HepG2 (cell line): ENCODE data around the gene P3H4. TPM values are rescaled to one million over a fixed set of nuclear protein-coding genes. Genes with fewer than 3 reads are reported as not detected.

Source experiments
- LCORL ChIP-seq, 2 experiments: fragments of 450-650 bp in 1 of 2; sonication (generic) in 1 of 2; formaldehyde crosslinking in 1 of 2; IDR thresholded peaks; 2 replicates each; pipeline versions ENCODE4 v1.5.0 to v1.6.1; 2017 to 2020; ENCODE audit warnings: antibody characterized with exemption in 1 of 2, missing genetic modification reagents in 1 of 2
- NFE2L1 ChIP-seq: sonication (generic); formaldehyde crosslinking; IDR thresholded peaks from 2 replicates; pipeline ENCODE4 v1.4.0; 2020; ENCODE audit warnings: missing genetic modification reagents, mild to moderate bottlenecking, borderline replicate concordance
- PATZ1 ChIP-seq: sonication (generic); formaldehyde crosslinking; IDR thresholded peaks from 2 replicates; pipeline ENCODE4 v1.4.0; 2020; ENCODE audit warnings: missing genetic modification reagents
- RARG ChIP-seq: sonication (generic); formaldehyde crosslinking; IDR thresholded peaks from 2 replicates; pipeline ENCODE4 v1.4.0; 2020; ENCODE audit warnings: low read depth, mild to moderate bottlenecking, missing genetic modification reagents
- SIN3A ChIP-seq: IDR thresholded peaks from 2 replicates; pipeline ENCODE4 v1.6.1; 2011; ENCODE audit warnings: low read depth, mild to moderate bottlenecking, control low read depth, low read length, borderline replicate concordance
- SP1 ChIP-seq, 2 experiments: fragments of 450-650 bp in 1 of 2; sonication (generic) in 1 of 2; formaldehyde crosslinking in 1 of 2; IDR thresholded peaks; 2 replicates each; pipeline versions ENCODE4 v1.4.0 to v1.6.1; 2016 to 2020; ENCODE audit warnings: missing genetic modification reagents in 1 of 2
- ZNF121 ChIP-seq: sonication (generic); formaldehyde crosslinking; IDR thresholded peaks from 2 replicates; pipeline ENCODE4 v1.5.0; 2020; ENCODE audit warnings: mild to moderate bottlenecking, missing genetic modification reagents
- ZNF281 ChIP-seq: sonication (generic); formaldehyde crosslinking; IDR thresholded peaks from 2 replicates; pipeline ENCODE4 v1.4.0; 2020; ENCODE audit warnings: missing genetic modification reagents, borderline replicate concordance
- ZNF383 ChIP-seq: sonication (generic); formaldehyde crosslinking; IDR thresholded peaks from 2 replicates; pipeline ENCODE4 v1.4.0; 2020; ENCODE audit warnings: missing genetic modification reagents, mild to moderate bottlenecking, borderline replicate concordance
- polyA plus RNA-seq, 8 experiments: library from polyadenylated mRNA; depleted of rRNA in 3 of 8; stranded (reverse) in 7 of 8; unstranded in 1 of 8; fragments of >200 nt; fragmentation: Illumina TruSeq in 4 of 8; extraction: Trizol in 4 of 8; gene quantifications; 2 replicates each; pipeline versions ENCODE4 v1.2.1 to v1.2.3, GENCODE V29; 2011 to 2016; ENCODE audit warnings: low read depth in 4 of 8, missing spikeins in 1 of 8, mixed read lengths in 1 of 8; ENCODE audit not compliant: insufficient read depth in 1 of 8
- total RNA-seq, 5 experiments: library from RNA; depleted of rRNA; stranded (reverse); fragments of >200 nt; fragmentation: Illumina TruSeq; extraction: Trizol; gene quantifications; 2 replicates each; pipeline ENCODE4 v1.2.3, GENCODE V29; 2016; ENCODE audit warnings: low read depth in 1 of 5
- TF ChIP-seq, protein P1 (sequence below): sonication (generic); formaldehyde crosslinking; IDR thresholded peaks from 2 replicates; pipeline ENCODE4 v1.4.0; 2020; ENCODE audit warnings: missing genetic modification reagents, mild to moderate bottlenecking, borderline replicate concordance

Gene P3H4
- total and polyA plus RNA-seq, 2 of the 13 experiments (the other 11 are each of a cell fraction or from before 2014, with no cell fraction given): 37.1 to 50.6 TPM

- TF ChIP-seq RARG (CRISPR knock-in tag) (0 out of 2 replicates have a peak, but pooled peaks have one; percentile 7), SP1 (IDR thresholded peaks at IDR 0.05) (no peak), SP1 (CRISPR knock-in tag; IDR thresholded peaks at IDR 0.05) (no peak), ZNF383 (CRISPR knock-in tag) (0 out of 2 replicates have a peak, but pooled peaks have one; percentile 63), LCORL (IDR thresholded peaks at IDR 0.05) (no peak), LCORL (CRISPR knock-in tag; IDR thresholded peaks at IDR 0.05) (no peak; the same call in 1 of the 2 replicates), PATZ1 (CRISPR knock-in tag) (peak; percentile 39; the same call in 1 of the 2 replicates), NFE2L1 (CRISPR knock-in tag) (no peak), ZNF281 (peak; percentile 39; the same call in 1 of the 2 replicates), SIN3A (0 out of 2 replicates have a peak, but pooled peaks have one; percentile 8), ZNF121 (CRISPR knock-in tag) (0 out of 2 replicates have a peak, but pooled peaks have one; percentile 13)
- TF ChIP-seq, protein P1, sequence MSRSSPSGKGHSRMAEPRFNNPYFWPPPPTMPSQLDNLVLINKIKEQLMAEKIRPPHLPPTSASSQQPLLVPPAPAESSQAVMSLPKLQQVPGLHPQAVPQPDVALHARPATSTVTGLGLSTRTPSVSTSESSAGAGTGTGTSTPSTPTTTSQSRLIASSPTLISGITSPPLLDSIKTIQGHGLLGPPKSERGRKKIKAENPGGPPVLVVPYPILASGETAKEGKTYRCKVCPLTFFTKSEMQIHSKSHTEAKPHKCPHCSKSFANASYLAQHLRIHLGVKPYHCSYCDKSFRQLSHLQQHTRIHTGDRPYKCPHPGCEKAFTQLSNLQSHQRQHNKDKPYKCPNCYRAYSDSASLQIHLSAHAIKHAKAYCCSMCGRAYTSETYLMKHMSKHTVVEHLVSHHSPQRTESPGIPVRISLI (CRISPR knock-in tag): peak; percentile 49; the same call in 1 of the 2 replicates
These were observed 26.5 kb downstream of the P3H4 start (continued) for GRCh38 chr17:41785091-41785858.
